Hepatocyte (in vitro differentiated cells): ENCODE results near the gene APPBP2.

Experiments
- CTCF ChIP-seq: fragments of 200-600 bp; sonication (generic); IDR thresholded peaks from 2 replicates; pipeline ENCODE4 v1.5.1; 2016; ENCODE audit warnings: antibody characterized with exemption, mild to moderate bottlenecking; ENCODE audit not compliant: poor library complexity
- EZH2 ChIP-seq: fragments of 200-600 bp; sonication (generic); IDR thresholded peaks from 2 replicates; pipeline ENCODE4 v1.6.1; 2016; ENCODE audit warnings: antibody characterized with exemption, mild to moderate bottlenecking, borderline replicate concordance
- EZH2phosphoT487 ChIP-seq: fragments of 200-600 bp; sonication (generic); IDR thresholded peaks from one replicate; pipeline ENCODE4 v1.6.1; 2018; ENCODE audit warnings: antibody characterized with exemption, mild to moderate bottlenecking, low read depth, moderate library complexity; ENCODE audit not compliant: unreplicated experiment, severe bottlenecking

- TF ChIP-seq CTCF (no peak), EZH2 (no peak), EZH2phosphoT487 (no peak)
Observed at GRCh38 chr17:60493847-60494321, 32.2 kb downstream of the APPBP2 start.
